NK-92 (cell line): Measurements from ENCODE around the gene SLC12A2.

Source experiments
- DNase-seq: peaks from one replicate; lab custom pipeline; 2025; ENCODE audit not compliant: unreplicated experiment; lab: John Stamatoyannopoulos, UW

The SLC12A2 gene

GRCh38 chr5:128093368-128093767 is 9.8 kb downstream of the SLC12A2 start:
- no peak for DNase-seq

GRCh38 chr5:128097224-128097623 is 13.7 kb downstream of the SLC12A2 start:
- no peak for DNase-seq

GRCh38 chr5:128097781-128098180 is 14.2 kb downstream of the SLC12A2 start:
- no peak for DNase-seq

GRCh38 chr5:128099944-128100343 is 16.4 kb downstream of the SLC12A2 start:
- no peak for DNase-seq

DNA sequence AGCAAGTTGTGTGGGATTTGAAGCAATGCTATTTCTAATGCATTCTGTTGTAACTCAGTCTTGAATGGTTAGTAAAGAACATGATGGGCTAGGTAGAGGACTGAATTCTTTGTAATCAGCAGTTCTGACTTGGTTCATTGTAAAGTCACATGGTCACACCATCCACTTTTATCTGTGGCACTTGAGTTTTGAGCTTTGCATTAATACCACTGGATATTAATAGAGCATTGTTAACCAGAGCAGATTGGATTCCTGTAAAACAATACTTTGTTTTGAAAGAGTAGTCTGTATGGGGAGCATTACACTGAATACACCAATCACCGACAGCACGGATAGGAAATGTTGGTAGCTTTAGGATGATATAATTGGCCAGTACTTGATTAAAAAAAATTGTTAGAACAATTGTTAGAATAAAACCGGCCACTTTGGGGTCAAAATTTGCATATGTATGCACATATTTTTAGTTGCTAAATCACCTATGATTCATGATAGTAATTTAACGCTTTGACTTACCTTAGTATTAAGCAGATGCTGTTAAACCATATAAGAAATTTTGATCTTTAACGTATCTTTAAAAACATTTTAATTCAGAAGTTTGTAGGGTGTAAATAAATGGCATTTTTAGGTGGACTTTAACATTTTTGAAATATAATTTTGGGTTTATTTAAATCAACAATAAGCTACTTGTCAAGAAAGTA is 17.4 kb downstream of the SLC12A2 start:
- no peak for DNase-seq

GRCh38 chr5:128101676-128102075 is 18.1 kb downstream of the SLC12A2 start:
- DNase-seq = no peak

DNA sequence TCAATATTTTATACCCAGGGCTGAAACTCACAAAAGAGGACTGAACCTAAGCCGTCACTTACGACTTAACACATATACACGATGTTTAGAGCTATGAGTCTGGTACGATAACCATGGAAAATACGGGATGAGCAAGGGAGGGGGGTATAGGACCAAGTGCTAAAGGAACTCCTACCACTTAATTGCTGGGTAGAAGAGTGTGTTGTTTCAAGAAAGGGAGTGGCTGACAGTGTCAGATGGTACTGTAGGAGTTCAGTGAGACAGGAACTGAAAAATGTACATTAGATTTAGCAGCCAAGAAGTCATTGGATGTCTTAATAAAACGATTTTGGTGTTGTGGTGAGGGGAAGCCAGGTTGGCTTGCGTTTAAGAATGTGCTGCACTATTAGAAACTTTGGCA is 21.6 kb downstream of the SLC12A2 start:
- no peak for DNase-seq

DNA sequence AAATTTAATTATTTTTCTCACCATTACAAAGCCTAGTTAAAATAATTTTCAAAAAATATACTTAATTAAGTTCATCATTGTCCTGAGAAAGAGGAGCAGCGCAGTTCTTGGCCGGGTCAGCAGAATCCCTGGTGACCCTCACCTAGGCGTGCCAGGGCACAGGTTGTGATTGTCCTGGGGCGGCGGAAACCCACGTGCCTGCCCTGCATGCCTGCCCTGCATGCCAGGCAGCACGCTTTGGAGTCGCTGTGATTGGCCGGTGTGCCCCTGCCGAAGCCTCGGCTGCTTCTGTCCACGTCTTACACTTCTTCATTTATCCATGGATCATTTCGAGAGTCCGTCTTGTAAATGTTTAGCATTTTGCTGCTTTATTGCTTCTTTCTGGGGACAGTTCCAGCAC is 25.6 kb downstream of the SLC12A2 start:
- no peak for DNase-seq

GRCh38 chr5:128109766-128110165 is 26.2 kb downstream of the SLC12A2 start:
- DNase-seq = no peak

DNA sequence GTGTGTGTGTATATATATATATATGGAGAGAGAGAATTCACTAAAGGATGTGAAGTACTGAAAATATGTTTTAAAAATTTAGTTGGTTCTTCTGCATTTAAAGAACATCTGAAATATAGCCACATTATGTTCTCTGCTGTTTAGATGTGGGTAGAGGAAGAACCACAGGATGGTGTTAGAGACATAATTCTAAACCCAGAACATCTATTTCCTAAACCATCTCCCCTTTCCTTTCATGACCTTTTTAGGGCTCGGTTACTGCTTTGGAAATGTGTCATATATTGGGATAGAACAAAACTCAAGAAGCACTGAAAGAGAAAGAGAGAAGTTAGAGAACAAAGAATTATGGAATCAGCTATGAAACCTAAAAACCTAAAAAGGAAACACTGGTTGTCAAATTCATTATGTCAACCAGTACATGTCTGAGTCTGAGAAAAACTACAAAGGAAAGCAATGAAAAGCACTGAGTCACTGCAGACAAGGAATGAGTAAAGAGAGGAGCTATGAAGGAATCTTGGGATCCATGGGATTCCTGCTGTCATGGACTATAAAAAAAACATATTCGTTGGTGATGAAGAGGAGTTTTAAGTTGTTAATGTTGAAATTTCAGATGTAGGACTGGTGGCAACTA is 28.4 kb downstream of the SLC12A2 start:
- no peak for DNase-seq

GRCh38 chr5:128116445-128116844 is 32.9 kb downstream of the SLC12A2 start:
- no peak for DNase-seq

GRCh38 chr5:128118214-128118613 is 34.6 kb downstream of the SLC12A2 start:
- no peak for DNase-seq

GRCh38 chr5:128121651-128122050 is 38.1 kb downstream of the SLC12A2 start:
- DNase-seq = no peak

GRCh38 chr5:128123936-128124335 is 40.4 kb downstream of the SLC12A2 start:
- no peak for DNase-seq

DNA sequence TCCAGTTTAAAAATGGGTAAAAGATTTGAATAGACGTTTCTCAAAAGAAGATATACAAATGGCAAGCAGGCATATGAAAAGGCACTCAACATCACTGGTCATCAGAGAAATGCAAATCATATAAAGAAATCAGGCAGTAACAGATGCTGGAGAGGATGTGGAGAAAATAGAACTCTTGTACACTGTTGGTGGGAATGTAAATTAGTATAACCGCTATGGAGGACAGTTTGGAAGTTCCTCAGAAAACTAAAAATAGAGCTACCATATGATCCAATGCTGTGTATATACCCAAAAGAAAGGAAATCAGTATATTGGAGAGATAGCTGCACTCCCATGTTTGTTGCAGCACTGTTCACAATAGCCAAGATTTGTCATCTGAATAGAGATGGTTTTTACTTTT is 42.7 kb downstream of the SLC12A2 start:
- no peak for DNase-seq

- no peak for DNase-seq
Observed at GRCh38 chr5:128132499-128132898, 48.9 kb downstream of the SLC12A2 start.

- DNase-seq = no peak
Observed at GRCh38 chr5:128135286-128135685, 51.7 kb downstream of the SLC12A2 start.

DNA sequence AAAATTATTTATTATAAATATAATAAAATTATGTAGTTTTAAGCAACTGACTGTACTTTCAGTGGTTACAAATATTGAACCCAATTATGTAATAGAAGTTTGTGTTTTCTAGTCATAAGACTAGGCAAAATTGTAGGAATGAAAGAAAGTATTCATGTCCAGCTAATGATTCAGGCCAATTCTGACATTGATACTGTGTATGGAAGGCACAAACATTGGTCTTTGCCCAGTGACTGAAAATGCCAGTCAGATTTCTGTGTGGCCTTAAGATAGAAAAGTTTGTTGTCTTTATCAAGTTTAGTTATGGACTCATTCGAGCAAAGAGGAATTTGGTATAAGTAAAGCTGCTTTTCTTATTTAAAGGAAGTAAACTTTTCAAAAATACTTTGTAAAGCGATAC is 60.3 kb downstream of the SLC12A2 start:
- DNase-seq = no peak

- no peak for DNase-seq
Observed at GRCh38 chr5:128144491-128144890, 60.9 kb downstream of the SLC12A2 start.

DNA sequence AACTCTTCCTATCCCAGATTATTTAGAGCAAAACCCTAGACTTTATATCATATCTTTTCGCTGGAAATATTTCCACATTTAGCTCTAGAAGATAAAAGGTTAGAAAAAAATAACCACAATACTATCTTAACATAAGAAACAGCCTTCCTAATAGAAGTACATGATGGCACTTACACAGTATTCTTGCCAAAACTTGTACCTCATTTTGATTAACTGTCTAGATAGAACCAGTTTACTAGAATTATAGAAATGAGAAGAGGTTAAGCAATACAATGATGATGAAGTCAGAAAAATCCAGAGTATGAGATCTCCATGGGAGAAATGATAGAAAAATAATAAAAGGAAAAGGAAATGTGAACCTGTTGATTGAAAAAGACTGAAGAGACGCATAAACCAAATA is 63.1 kb downstream of the SLC12A2 start:
- DNase-seq = no peak

DNA sequence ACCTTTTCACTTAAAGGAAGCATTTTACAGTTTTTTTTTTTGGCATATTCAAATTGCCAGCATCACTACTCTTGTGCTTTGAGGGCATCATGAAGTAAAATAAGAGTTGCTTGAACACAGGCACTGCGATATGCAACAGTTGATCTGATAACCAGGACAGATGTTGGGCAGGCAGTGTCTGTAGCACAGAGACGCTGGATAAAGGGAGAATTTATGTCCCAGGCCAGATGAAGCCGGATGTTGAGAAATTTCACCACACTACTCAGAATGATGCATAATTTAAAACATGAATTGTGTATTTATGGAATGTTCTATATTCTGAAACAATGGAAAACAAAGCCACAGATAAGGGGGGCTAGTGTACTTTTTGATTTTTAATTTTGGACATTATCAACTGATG is 71.4 kb downstream of the SLC12A2 start:
- DNase-seq = no peak

DNA sequence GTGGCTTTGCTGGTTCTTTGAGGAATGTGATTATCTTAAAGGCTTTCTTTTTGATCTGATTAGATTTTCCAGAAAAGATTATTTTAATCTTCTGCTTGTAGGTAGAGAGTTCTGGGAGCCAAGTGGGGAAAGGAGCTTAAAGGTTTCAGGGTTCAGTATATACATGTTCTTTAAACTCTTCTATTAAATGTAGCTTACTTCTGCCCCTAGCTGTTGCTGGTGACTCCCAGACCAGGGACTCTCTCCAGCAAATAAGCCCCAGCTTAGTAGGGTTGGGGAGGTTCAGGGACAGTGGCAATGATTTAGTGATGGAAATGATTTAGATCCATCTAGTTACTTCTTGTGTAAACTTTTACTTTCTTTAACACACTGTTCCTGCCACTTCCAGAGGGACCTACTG is 72.2 kb downstream of the SLC12A2 start:
- DNase-seq = no peak

GRCh38 chr5:128156521-128156920 is 73.0 kb downstream of the SLC12A2 start:
- no peak for DNase-seq
